KBM-7 (cell line): ENCODE results near the gene GALNT18.

Experiments
- DNase-seq: peaks from one replicate; pipeline ENCODE4 v3.0.0-alpha.2; 2015
- in situ Hi-C: fragments of 300-500 bp; cut with MboI; formaldehyde crosslinking; loops from 2 replicates; pipeline ENCODE4 v1.14.3; 2020; ENCODE audit warnings: low sequenced_read_pairs, low pct_unique_long_range_greater_than_20kb, mixed read lengths

GALNT18 gene

GRCh38 chr11:11540157-11540556 is 81.6 kb downstream of the GALNT18 start:
- in situ Hi-C loops: no loop called here
- DNase-seq: no peak

GRCh38 chr11:11538277-11538960 is 83.4 kb downstream of the GALNT18 start:
- in situ Hi-C loops: no loop called here
- no peak for DNase-seq

GRCh38 chr11:11537871-11538270 is 83.9 kb downstream of the GALNT18 start:
- in situ Hi-C loops: no loop called here
- no peak for DNase-seq

- DNase-seq: no peak
- in situ Hi-C loops: no loop called here
Measured at GRCh38 chr11:11537372-11537771, 84.4 kb downstream of the GALNT18 start.

- peak; percentile 15 for DNase-seq
- in situ Hi-C loops: no loop called here
Measured at GRCh38 chr11:11536650-11537049, 85.2 kb downstream of the GALNT18 start.

- in situ Hi-C loops: no loop called here
- peak; percentile 53 for DNase-seq
Measured at GRCh38 chr11:11535611-11536010, 86.2 kb downstream of the GALNT18 start.

- in situ Hi-C loops: no loop called here
- no peak for DNase-seq
Measured at GRCh38 chr11:11534981-11535380, 86.8 kb downstream of the GALNT18 start.

GRCh38 chr11:11533751-11534150 is 88.1 kb downstream of the GALNT18 start:
- in situ Hi-C loops: no loop called here
- DNase-seq: no peak

- in situ Hi-C loops: no loop called here
- no peak for DNase-seq
Measured at GRCh38 chr11:11533057-11533456, 88.7 kb downstream of the GALNT18 start.

- no peak for DNase-seq
- in situ Hi-C loops: no loop called here
Measured at GRCh38 chr11:11532574-11532973, 89.2 kb downstream of the GALNT18 start.

GRCh38 chr11:11531131-11531908 is 90.5 kb downstream of the GALNT18 start:
- DNase-seq: no peak
- in situ Hi-C loops: no loop called here

GRCh38 chr11:11528986-11529385 is 92.8 kb downstream of the GALNT18 start:
- DNase-seq: no peak
- in situ Hi-C loops: no loop called here

- DNase-seq: no peak
- in situ Hi-C loops: no loop called here
Measured at GRCh38 chr11:11525283-11525682, 96.5 kb downstream of the GALNT18 start.

- in situ Hi-C loops: no loop called here
- DNase-seq: no peak
Measured at GRCh38 chr11:11524436-11525061, 97.3 kb downstream of the GALNT18 start.

GRCh38 chr11:11522591-11522990 is 99.2 kb downstream of the GALNT18 start:
- DNase-seq: no peak
- in situ Hi-C loops: no loop called here

- DNase-seq: no peak
Measured at GRCh38 chr11:11521306-11522002, 100.4 kb downstream of the GALNT18 start.

GRCh38 chr11:11520231-11521015 is 101.4 kb downstream of the GALNT18 start:
- DNase-seq: no peak
- in situ Hi-C loops: no loop called here

More at GRCh38 chr11:11521306-11522002, 100.4 kb downstream of the GALNT18 start:
- in situ Hi-C loops: no loop called here

- no peak for DNase-seq
- in situ Hi-C loops: no loop called here
Measured at GRCh38 chr11:11519184-11519583, 102.6 kb downstream of the GALNT18 start.

GRCh38 chr11:11514246-11514645 is 107.6 kb downstream of the GALNT18 start:
- in situ Hi-C loops: no loop called here
- no peak for DNase-seq
